AG10803 (cell line): Measurements from ENCODE around the gene MIPEP.

Experiments
- DNase-seq: peaks from one replicate; pipeline ENCODE4 v3.0.0; 2010; ENCODE audit warnings: low read depth
- H3K4me3 ChIP-seq: 2 replicates; pipeline ENCODE4 v1.5.1; 2011; ENCODE audit warnings: mild to moderate bottlenecking, low read length, control low read depth
- CTCF ChIP-seq: conservative IDR thresholded peaks from 2 replicates; pipeline ENCODE4 v1.5.1; 2011; ENCODE audit warnings: mild to moderate bottlenecking, low read length, control low read depth, inconsistent platforms

Gene MIPEP

GRCh38 chr13:23849670-23850069 lies 39.5 kb downstream of the MIPEP start:
- no peak for TF ChIP-seq CTCF
- DNase-seq: no peak

DNA sequence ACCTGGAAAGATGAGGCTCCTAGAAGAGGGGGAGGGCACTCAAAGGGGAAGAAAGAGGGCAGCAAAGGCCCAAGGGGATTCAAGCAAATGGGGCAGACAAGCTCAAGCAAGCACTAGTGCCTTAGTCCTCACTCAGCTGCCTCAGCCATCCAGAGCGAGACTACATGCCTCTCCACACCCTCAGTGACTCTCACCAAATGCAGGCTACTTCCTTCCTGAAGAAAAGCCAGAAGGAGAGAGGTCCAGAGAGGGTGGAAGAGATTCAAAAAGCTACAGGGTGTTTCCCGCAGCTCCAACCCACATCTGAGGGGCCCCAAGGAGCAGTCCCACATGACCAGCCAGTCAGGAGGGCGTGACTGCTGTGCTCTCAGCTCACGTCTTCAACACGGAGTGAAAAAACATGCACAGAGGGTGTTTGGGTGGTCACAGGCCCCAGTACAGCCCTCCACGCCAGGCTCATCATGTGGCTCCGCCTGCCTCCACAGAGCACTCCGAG lies 40.5 kb downstream of the MIPEP start:
- no peak for DNase-seq
- no peak overlapping the region for H3K4me3 ChIP-seq
- TF ChIP-seq CTCF: no peak

More at GRCh38 chr13:23849670-23850069, 39.5 kb downstream of the MIPEP start:
- no peak overlapping the region for H3K4me3 ChIP-seq

DNA sequence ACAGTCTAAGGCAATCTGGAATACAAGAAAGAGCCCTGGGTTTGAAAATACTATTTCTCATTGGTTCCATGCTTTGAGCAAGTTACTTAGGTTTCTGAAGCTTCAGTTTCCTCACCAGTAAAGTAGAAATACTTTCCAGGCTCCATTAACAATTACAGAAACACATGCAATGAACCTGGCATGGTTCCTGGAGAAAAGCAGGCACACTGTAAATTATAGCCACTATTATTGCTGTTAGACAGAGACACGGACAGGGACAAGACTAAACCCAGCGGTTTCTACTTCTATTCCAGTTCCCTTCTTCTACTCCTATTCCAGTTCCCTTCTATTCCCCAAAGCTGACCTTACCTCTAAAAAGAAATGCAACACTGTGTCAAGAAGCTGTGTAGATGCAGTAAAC lies 41.2 kb downstream of the MIPEP start:
- no peak for TF ChIP-seq CTCF

GRCh38 chr13:23847497-23847896 lies 41.7 kb downstream of the MIPEP start:
- no peak for DNase-seq
- H3K4me3 ChIP-seq: no peak overlapping the region

More for the DNA sequence above, 41.2 kb downstream of the MIPEP start:
- H3K4me3 ChIP-seq: no peak overlapping the region
- peak; percentile 61 for DNase-seq

GRCh38 chr13:23845105-23845725 lies 44.0 kb downstream of the MIPEP start:
- DNase-seq: no peak
- H3K4me3 ChIP-seq: no peak overlapping the region
- TF ChIP-seq CTCF: no peak

More at GRCh38 chr13:23847497-23847896, 41.7 kb downstream of the MIPEP start:
- no peak for TF ChIP-seq CTCF

- no peak overlapping the region for H3K4me3 ChIP-seq
- TF ChIP-seq CTCF: no peak
- DNase-seq: no peak
These were observed 45.1 kb downstream of the MIPEP start for GRCh38 chr13:23844132-23844531.

DNA sequence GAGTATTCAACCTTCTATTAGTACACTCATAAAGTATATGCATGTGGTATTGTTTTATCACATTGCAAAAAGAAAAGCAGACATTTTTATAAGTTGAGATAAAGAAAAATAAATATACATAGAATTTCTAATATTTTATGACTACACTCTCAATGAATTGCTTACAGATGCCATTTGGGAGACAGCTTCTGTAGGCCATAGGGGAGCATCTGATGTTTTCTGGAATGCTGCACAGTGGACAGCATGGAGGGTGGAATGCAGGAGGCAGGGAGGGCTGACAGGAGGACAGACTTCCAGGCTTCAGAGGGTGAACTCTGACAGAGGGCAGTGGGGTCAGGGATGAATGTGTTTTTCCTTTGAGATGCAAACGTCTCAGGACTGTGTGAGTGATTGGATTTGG lies 45.8 kb downstream of the MIPEP start:
- no peak for TF ChIP-seq CTCF
- DNase-seq: no peak
- H3K4me3 ChIP-seq: no peak overlapping the region
